ENCODE data around the gene FBXO24.

GRCh38 chr7:100572281-100572948, 13.7 kb upstream of the FBXO24 start:
- TF ChIP-seq, protein P1, sequence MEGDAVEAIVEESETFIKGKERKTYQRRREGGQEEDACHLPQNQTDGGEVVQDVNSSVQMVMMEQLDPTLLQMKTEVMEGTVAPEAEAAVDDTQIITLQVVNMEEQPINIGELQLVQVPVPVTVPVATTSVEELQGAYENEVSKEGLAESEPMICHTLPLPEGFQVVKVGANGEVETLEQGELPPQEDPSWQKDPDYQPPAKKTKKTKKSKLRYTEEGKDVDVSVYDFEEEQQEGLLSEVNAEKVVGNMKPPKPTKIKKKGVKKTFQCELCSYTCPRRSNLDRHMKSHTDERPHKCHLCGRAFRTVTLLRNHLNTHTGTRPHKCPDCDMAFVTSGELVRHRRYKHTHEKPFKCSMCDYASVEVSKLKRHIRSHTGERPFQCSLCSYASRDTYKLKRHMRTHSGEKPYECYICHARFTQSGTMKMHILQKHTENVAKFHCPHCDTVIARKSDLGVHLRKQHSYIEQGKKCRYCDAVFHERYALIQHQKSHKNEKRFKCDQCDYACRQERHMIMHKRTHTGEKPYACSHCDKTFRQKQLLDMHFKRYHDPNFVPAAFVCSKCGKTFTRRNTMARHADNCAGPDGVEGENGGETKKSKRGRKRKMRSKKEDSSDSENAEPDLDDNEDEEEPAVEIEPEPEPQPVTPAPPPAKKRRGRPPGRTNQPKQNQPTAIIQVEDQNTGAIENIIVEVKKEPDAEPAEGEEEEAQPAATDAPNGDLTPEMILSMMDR (IDR thresholded peaks at IDR 0.05; ENCODE audit: low read length): 0 out of 2 replicates have a peak, but pooled peaks have one; percentile 4
- no peak for TF ChIP-seq EZH2 (IDR thresholded peaks at IDR 0.05; ENCODE audit: borderline replicate concordance, low read length)

All from OCI-LY1 (cell line).